TTC549 (cell line): ENCODE measurements around the gene HAL.

Experiments
- FAIRE-seq: peaks from 2 replicates; lab custom pipeline; 2012; peaks lifted over from hg19 to GRCh38; lab: Jason Lieb, UNC

The HAL gene

GRCh38 chr12:95996034-95996658, at the start of gene HAL:
HAL (minus strand) TSS chr12:95996344; CDS start chr12:95995910, 434 bp downstream.
- no peak for FAIRE-seq

- no peak for FAIRE-seq
Observed at GRCh38 chr12:96045566-96045965, 49.4 kb upstream of the HAL start.

- FAIRE-seq = no peak
Observed at GRCh38 chr12:96044943-96045290, 48.8 kb upstream of the HAL start.

DNA sequence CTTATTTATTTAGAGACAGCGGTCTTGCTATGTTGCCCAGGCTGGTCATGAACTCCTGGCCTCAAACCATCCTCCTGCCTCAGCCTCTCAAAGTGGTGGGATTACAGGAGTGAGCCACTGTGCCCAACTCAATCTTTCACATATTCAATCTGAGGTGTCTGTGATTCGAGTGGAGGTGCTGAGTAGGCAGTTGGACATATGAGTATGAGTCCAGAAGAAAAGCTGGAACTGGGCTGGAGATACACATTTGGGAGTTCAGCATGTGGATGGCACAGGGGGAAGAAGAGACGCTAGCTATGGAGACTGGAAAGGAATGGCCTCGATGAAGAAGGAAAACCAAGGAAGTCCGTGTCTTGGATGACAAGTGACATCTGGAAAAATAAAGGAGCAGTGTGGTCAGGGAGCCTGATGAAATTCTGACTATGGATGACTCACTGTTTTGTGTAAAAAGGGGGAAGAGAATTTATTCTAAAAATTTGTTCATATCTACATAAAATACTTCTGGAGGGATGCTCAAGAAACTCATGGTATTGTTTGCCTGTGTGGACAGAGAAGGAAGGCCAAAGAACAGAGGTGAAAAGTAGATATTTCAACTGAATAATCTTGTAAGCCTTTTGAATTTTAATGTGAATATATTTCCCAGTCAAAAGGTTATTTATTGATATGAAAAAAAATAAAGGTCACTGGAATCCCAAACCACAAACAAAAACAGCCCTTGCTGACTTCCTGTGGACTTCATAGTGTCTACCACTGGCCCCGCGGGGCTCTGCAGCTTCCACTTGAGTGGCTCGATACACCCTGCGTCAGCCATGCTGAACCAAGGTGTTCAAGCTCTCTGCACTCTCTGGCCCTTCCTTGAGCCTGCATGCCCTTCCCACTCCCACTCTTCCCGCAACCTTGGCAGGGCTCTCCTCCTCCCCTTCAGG, 48.1 kb upstream of the HAL start:
- FAIRE-seq = no peak

DNA sequence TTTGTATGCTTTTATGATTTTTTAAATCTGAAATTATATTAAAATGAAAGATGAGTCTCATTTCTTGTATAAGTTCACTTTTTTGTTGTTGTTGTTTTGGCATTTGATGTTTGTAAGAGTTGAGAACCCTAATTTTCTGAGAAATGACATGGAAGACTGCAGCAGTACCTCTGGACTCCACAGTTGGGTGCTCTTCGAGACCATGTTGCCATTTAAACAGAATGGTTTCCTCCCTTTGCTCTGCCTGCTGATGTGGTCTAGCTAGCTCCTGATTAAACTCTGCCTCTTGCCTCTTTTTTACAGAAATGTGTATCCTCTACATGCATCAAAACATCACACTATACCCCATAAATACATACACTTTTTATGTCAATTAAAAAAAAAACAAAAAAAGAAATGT, 45.0 kb upstream of the HAL start:
- FAIRE-seq = no peak

GRCh38 chr12:96040305-96041133, 44.4 kb upstream of the HAL start:
- FAIRE-seq = no peak

DNA sequence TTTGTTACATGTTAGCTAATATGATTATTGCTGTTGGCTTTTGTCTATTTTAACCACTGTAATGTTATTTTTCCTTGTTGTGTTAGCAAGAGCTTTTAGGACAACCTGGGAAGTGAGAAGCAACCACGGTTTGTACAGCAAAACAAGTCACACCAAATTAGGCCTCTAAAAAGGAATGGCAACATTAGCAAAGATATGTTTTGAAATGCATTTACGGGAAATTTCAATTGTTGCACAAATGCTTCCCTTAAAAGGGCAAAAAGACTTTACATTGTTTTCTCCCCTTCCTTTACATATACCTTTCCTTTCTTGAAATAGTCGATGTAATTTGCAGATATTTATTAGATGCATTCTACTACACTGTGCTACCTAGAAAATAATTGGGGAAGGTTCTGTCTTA, 43.4 kb upstream of the HAL start:
- no peak for FAIRE-seq

DNA sequence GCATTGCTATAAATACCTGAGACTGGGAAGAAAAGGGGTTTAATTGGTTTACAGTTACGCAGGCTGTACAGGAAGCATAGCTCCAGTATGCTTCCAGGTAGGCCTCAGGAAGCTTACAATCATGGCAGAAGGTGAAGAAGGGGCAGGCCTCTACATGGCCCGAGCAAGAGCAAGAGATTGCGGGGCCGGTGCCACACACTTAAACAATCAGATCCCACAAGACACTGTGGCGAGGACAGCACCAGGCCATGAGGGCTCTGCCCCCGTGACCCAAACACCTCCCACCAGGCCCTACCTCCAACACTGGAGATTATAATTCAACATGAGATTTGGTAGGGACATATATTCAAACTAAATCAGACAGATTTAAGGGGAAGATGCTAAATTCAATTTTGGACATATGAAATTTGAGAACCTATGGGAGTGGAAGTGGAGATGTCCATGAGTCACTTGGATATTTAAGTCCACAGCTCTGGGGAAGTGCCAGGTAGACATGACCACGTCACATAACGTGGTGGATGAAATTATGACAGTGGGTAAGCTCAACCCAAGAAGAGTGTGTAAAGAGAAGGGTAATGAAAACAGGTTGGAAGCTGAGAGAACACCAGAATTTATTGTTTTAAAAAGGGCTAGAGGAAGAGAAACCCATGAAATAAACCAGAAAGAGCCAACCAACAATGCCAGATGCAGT, 40.8 kb upstream of the HAL start:
- FAIRE-seq = no peak

DNA sequence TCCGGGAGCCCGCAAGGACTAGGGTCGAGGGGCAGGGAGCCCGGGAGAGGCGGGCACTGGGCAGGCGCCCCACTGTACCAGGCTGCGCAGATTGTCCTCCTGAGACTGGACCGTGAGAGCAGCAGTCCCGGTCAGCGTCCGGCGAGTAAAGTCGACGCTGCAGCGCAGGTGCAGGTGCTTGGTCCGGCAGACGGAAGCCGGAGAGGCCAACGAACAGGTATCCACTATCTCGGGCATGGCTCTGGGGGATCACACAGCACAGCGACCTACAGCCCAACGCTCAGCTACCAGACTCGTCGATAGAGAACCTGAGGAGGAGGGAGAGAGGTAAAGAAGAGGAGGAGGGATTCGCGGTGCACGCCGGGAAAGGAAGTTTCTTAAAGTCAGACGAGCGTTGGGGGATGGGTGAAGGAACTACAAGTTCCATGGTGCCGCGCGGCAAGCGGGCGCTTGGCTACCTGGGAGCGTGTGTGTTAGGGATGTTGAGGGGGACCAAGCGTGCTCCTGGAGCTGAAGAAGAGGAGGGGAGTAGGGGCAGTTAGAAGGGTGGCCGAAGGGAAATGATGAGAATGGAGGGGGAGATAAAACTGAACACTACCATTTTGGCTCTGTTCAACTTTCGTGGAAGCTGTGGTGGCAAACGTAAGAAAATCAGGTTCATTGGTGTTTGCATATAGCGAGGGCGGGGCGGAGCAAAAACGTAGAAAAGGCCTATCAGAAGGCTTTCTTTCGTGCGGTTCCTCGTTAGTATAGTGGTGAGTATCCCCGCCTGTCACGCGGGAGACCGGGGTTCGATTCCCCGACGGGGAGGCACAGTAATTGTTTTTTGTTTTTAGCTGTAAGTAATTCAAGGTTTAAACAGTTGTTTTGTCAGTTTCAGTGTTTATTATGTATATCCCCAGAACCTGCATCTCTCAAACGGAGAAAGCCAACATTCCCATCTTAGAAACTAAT, 39.4 kb upstream of the HAL start, which contains the start of gene LTA4H:
TSS of gene LTA4H (minus strand) at position 305 of the 954 bp plus-strand sequence. CDS start at position 237, 68 bp downstream.
- FAIRE-seq = peak; percentile 90

DNA sequence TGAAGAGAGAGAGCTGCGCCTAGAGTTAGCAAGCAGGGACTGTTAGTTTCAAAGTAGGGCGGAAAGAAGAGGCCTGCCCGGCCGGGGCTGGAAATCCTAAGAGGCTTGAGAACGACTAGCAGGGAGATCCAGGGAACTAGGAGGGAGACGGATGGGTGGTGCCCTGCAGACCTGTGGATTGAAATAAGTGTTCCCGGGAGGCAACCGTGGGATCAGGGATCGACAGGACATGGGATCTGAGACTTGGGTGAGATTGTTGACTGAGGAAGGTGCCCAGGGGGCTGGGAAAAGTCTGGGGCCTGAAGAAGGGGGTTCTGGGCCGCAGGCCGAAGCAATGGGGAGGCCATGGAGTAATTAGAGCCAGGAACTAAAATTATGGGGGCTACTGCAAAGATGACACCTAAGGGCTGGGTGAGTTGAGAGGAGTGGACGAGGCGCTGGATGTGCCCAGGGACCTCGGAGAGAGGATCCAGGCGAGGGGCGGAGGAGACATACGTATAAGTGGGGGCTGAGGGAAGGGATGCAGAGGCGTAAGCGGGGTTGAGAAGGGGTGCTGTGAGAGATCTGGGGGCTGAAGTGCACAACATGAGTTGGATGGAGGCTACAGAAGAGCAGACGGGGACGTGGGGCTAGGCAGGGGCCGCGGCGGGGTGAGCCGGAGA, 38.6 kb upstream of the HAL start:
- FAIRE-seq = no peak

DNA sequence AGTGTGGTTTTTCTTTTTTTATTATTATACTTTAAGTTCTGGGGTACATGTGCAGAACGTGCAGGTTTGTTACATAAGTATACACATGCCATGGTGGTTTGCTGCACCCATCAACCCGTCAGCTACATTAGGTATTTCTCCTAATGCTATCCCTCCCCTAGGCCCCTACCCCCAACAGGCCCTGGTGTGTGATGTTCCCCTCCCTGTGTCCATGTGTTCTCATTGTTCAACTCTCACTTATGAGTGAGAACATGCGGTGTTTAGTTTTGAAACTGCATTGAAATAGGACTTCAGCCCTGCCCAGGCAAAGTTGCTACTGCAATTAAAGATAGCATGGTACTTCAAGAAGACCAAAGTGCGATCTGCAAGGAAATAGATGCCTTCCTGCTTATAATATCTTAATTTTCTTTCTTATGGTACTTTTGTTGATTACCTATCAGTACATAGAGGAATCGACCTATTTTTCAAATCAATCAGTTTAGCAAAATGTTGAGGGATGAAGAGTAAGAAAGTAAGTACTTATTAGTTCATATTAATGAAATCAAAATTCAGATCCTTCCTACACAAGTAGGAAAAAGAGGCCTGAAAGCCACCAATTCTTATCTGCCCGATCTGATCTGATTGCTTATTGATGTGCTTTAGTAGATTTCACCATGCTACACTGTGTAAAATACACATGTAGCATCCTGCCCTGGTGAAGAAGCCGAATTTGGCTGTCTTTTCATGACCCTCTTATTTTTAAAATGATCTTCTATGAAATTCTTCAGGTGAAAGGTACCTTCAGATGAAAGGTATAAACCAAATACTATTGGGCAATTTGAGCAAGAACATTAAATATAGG, 37.6 kb upstream of the HAL start:
- FAIRE-seq = no peak

GRCh38 chr12:96029826-96030225, 33.7 kb upstream of the HAL start:
- FAIRE-seq = no peak

GRCh38 chr12:96028538-96028937, 32.4 kb upstream of the HAL start:
- FAIRE-seq = no peak

DNA sequence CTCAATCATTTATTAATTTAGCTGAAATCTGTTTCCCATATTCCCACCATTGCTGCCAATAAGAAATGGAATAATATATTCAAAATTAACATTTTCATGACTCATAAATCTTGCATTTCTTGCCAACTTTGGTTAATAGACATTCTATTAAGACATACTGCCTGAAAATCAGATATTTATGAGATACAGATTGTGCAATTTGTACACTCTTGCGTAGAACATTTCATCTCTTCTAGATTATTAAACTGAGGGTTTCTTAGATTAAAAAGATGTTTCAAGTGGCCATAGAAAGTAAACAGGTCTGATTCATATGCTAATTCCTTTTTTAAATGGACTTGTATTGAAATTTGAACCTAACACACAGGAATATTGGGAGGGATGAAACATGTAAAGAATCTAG, 30.2 kb upstream of the HAL start:
- no peak for FAIRE-seq

DNA sequence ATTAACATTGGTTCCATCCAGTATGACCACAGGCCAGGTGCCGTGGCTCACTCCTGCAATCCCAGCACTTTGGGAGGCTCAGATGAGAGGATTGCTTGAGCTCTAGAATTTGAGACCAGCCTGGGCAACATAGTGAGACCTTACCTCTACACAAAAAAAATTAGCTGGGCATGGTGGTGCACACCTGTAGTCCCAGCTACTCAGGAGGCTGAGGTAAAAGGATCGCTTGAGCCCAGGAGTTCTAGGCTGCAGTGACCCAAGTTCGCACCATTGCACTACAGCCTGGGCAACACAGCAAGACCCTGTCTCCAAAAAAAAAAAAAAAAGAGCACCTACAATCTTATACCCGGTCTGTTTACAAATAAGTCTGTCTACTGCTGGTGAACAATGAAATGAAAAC, 29.4 kb upstream of the HAL start:
- no peak for FAIRE-seq

GRCh38 chr12:96020314-96021003, 24.3 kb upstream of the HAL start:
- no peak for FAIRE-seq

DNA sequence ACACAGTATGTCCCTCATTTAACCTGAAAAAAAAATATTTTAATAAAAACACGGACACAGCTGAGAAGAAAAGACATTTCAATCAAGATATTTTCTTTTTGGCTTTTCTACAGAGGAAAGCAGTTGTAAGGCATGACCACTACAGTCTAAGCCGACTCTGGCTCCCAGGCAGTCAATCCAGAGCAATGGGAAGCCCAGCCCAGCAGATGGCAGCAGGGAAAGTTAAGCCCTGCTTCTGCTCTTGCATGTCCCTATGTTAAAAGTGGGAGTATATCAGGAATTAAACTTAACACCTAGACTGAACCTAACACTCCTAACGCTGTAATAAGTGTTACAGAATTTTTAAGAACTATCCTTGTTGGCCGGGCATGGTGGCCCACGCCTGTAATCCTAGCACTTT, 19.5 kb upstream of the HAL start:
- no peak for FAIRE-seq

DNA sequence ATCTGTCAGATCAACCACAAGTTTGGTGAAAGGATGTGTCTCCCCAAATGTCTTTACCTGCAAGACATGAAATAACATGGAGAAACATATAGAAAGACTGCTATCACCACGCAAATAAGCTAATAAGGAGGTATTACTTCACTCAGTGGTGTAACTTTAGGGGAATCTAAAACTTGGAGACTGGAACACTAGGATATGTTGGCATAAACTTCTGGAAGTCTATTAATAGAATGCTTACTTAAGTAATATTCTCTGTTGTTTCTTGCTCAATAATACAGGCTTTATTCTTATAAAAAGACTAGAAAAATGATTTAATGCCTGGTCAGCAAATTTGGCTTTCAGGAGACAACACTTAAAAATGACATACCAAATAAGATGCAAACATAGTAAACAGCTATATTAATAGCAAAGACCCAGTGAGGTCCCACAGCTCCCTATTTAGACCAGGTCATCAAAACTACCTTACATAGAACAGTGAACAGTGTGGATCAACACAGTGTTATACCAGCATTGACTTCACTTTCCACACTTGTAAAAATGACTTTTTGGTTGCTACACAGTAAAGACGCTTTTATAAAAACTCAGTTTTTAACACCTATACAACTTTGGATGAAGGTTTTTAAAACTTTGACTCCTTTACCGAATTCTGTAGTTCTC, 18.9 kb upstream of the HAL start:
- FAIRE-seq = no peak
